ENCODE data around the gene JOSD1.

GRCh38 chr22:38729946-38730345 is 29.2 kb upstream of the JOSD1 start:
- TF ChIP-seq, protein P1, sequence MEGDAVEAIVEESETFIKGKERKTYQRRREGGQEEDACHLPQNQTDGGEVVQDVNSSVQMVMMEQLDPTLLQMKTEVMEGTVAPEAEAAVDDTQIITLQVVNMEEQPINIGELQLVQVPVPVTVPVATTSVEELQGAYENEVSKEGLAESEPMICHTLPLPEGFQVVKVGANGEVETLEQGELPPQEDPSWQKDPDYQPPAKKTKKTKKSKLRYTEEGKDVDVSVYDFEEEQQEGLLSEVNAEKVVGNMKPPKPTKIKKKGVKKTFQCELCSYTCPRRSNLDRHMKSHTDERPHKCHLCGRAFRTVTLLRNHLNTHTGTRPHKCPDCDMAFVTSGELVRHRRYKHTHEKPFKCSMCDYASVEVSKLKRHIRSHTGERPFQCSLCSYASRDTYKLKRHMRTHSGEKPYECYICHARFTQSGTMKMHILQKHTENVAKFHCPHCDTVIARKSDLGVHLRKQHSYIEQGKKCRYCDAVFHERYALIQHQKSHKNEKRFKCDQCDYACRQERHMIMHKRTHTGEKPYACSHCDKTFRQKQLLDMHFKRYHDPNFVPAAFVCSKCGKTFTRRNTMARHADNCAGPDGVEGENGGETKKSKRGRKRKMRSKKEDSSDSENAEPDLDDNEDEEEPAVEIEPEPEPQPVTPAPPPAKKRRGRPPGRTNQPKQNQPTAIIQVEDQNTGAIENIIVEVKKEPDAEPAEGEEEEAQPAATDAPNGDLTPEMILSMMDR (IDR thresholded peaks at IDR 0.05) = no peak
- no peak for TF ChIP-seq POLR2A (IDR thresholded peaks at IDR 0.05)

All from testis (tissue), 2 donors.